GM15510 (cell line): ENCODE measurements around the gene CALCOCO1.

Experiments used
- POLR2A ChIP-seq: IDR thresholded peaks from 3 replicates; pipeline ENCODE4 v1.6.1; 2011; ENCODE audit warnings: borderline replicate concordance; ENCODE audit not compliant: insufficient read length; ENCODE audit errors: extremely low read depth

Gene CALCOCO1

GRCh38 chr12:53699678-53700025 lies 27.6 kb downstream of the CALCOCO1 start:
- TF ChIP-seq POLR2A: no peak

- no peak for TF ChIP-seq POLR2A
Observed at GRCh38 chr12:53698948-53699677, 28.1 kb downstream of the CALCOCO1 start.

GRCh38 chr12:53696655-53697331 lies 30.5 kb downstream of the CALCOCO1 start:
- no peak for TF ChIP-seq POLR2A

GRCh38 chr12:53696285-53696654 lies 31.0 kb downstream of the CALCOCO1 start:
- no peak for TF ChIP-seq POLR2A

- no peak for TF ChIP-seq POLR2A
Observed at GRCh38 chr12:53695152-53696145, 31.8 kb downstream of the CALCOCO1 start.

- no peak for TF ChIP-seq POLR2A
Observed at GRCh38 chr12:53694756-53695151, 32.5 kb downstream of the CALCOCO1 start.

GRCh38 chr12:53688134-53688533 lies 39.1 kb downstream of the CALCOCO1 start:
- TF ChIP-seq POLR2A: no peak

GRCh38 chr12:53686436-53686835 lies 40.8 kb downstream of the CALCOCO1 start:
- no peak for TF ChIP-seq POLR2A

- no peak for TF ChIP-seq POLR2A
Observed at GRCh38 chr12:53684654-53685220, 42.5 kb downstream of the CALCOCO1 start.

- no peak for TF ChIP-seq POLR2A
Observed at GRCh38 chr12:53683983-53684382, 43.3 kb downstream of the CALCOCO1 start.

- TF ChIP-seq POLR2A: no peak
Observed at GRCh38 chr12:53683494-53683893, 43.8 kb downstream of the CALCOCO1 start.

GRCh38 chr12:53677800-53678148 lies 49.5 kb downstream of the CALCOCO1 start:
- no peak for TF ChIP-seq POLR2A

GRCh38 chr12:53677016-53677799 lies 50.0 kb downstream of the CALCOCO1 start:
- no peak for TF ChIP-seq POLR2A

- TF ChIP-seq POLR2A: no peak
Observed at GRCh38 chr12:53676656-53677015, 50.6 kb downstream of the CALCOCO1 start.
